Hepatocyte (in vitro differentiated cells): Measurements from ENCODE around the gene CUX1.

Experiments
- EZH2 ChIP-seq: fragments of 200-600 bp; sonication (generic); IDR thresholded peaks from 2 replicates; pipeline ENCODE4 v1.6.1; 2016; ENCODE audit warnings: antibody characterized with exemption, mild to moderate bottlenecking, borderline replicate concordance
- TF ChIP-seq, protein P1 (sequence below): fragments of 200-600 bp; sonication (generic); IDR thresholded peaks from 2 replicates; pipeline ENCODE4 v1.5.1; 2016; ENCODE audit warnings: antibody characterized with exemption, mild to moderate bottlenecking; ENCODE audit not compliant: poor library complexity

- TF ChIP-seq, protein P1, sequence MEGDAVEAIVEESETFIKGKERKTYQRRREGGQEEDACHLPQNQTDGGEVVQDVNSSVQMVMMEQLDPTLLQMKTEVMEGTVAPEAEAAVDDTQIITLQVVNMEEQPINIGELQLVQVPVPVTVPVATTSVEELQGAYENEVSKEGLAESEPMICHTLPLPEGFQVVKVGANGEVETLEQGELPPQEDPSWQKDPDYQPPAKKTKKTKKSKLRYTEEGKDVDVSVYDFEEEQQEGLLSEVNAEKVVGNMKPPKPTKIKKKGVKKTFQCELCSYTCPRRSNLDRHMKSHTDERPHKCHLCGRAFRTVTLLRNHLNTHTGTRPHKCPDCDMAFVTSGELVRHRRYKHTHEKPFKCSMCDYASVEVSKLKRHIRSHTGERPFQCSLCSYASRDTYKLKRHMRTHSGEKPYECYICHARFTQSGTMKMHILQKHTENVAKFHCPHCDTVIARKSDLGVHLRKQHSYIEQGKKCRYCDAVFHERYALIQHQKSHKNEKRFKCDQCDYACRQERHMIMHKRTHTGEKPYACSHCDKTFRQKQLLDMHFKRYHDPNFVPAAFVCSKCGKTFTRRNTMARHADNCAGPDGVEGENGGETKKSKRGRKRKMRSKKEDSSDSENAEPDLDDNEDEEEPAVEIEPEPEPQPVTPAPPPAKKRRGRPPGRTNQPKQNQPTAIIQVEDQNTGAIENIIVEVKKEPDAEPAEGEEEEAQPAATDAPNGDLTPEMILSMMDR: no peak
- no peak for TF ChIP-seq EZH2
Observed at GRCh38 chr7:101975046-101975445, 157.6 kb downstream of the CUX1 start.
